Mucosa of stomach (tissue), 1 donor: ENCODE results near the gene PAXX.

Experiments
- H3K27me3 ChIP-seq: one replicate; pipeline ENCODE4 v1.7.0; 2013; ENCODE audit warnings: mild to moderate bottlenecking, low read length; ENCODE audit not compliant: control insufficient read depth, insufficient read depth
- H3K36me3 ChIP-seq: one replicate; pipeline ENCODE4 v1.7.0; 2013; ENCODE audit warnings: low read length; ENCODE audit not compliant: control insufficient read depth, insufficient read depth
- H3K4me1 ChIP-seq: one replicate; pipeline ENCODE4 v1.7.0; 2013; ENCODE audit warnings: mild to moderate bottlenecking, low read length; ENCODE audit not compliant: control insufficient read depth, insufficient read depth
- H3K4me3 ChIP-seq: one replicate; pipeline ENCODE4 v1.7.0; 2013; ENCODE audit warnings: low read length
- H3K9ac ChIP-seq: one replicate; pipeline ENCODE4 v1.7.0; 2013; ENCODE audit warnings: mild to moderate bottlenecking, low read length, moderate library complexity
- H3K9me3 ChIP-seq: one replicate; pipeline ENCODE4 v1.7.0; 2013; ENCODE audit warnings: mild to moderate bottlenecking, low read length, moderate library complexity; ENCODE audit not compliant: control insufficient read depth
- donor health status: Pancreatic carcinoma.

PAXX gene

DNA sequence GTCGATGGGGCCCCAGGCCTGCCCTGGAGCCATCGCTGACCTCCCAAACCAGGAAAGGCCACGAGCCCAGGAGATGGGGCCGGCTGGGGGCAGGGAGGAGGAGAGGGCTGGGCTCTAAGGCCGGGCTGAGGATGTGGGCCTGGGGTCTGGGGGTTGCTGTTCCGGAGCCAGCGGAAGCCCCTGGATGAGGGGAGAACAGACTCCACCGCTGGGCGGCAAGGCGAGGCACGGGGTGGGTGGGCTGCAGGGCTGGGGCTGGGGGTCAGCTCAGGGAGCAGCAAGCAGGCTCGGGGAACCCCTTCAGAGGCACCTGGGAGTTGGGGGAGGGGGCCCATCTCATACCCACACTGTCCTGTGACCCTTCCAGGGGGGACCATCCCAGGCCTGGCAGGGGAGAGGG, 28.5 kb upstream of the PAXX start:
- H3K9me3 ChIP-seq: no peaks in the 10 kb centered on the region
- H3K4me3 ChIP-seq: no peak overlapping the region
- no peak overlapping the region for H3K9ac ChIP-seq
- H3K4me1 ChIP-seq: peaks cover 11% of the 10 kb centered on the region
- H3K27me3 ChIP-seq: peaks cover 6% of the 10 kb centered on the region
- H3K36me3 ChIP-seq: no peaks in the 10 kb centered on the region

DNA sequence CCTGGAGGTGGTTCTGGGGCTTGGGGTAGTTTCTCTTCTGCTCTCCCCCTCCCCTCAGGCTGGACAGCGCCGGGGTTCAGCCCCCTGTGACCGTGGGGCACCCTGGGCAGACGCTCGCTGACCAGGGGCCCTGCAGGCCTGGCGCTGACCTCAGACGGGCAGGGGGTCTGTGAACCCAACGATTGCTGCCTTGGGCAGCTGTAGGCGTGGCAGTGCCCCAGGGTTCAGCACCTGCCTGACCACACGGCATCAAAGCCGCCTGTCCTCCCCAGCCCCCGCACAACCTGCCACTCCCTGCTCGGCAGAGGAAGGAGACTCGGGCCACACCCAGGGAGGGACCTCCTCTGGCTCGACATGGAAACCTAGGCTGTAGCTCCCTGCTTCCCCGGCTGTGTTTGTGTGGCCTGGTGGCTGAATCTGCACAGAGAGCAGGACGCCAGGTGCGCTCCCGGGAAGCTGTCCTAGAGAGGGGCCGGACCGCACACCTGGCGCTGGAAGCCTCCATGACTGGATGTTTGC, 28.0 kb upstream of the PAXX start:
- Histone ChIP-seq H3K9ac (peak overlapping the region; percentile 41), H3K27me3 (peaks cover 6% of the 10 kb centered on the region)

DNA sequence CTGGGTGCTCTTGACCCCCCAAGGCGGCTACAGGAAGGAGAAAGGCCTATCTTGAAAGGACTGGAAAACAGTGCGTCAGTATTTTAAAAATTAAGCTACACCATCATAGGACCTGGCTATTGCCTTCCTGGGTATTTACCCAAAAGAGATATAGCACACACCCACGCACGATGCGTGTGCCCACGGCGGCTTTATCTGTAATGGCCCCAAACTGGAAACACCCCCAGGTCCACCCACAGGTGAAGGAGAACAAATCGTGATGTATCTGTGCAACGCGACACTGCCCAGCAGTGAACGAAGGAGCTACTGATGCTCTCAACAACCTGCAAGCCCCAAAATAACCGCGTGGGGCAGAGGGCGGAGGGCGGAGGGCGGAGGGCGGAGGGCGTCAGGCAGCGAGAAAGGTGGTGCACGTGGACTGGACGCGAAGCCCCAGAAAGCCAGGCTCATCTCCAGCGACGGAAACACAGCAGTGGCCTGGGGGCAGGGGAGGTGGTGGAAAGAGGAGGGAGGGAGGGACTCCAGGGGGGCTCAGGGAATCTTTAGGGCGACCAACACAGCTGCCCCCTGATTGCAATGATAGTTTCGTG, 27.3 kb upstream of the PAXX start:
- peak overlapping the region; percentile 41 for H3K9ac ChIP-seq
- no peaks in the 10 kb centered on the region for H3K9me3 ChIP-seq
- H3K4me1 ChIP-seq: peaks cover 11% of the 10 kb centered on the region
- no peaks in the 10 kb centered on the region for H3K36me3 ChIP-seq
- H3K27me3 ChIP-seq: peaks cover 6% of the 10 kb centered on the region
- peak overlapping the region; percentile 17 for H3K4me3 ChIP-seq

More for the DNA sequence above, 28.0 kb upstream of the PAXX start:
- H3K4me1 ChIP-seq: peaks cover 11% of the 10 kb centered on the region
- H3K36me3 ChIP-seq: no peaks in the 10 kb centered on the region
- H3K4me3 ChIP-seq: peak overlapping the region; percentile 17
- no peaks in the 10 kb centered on the region for H3K9me3 ChIP-seq

GRCh38 chr9:136965771-136966484, 26.3 kb upstream of the PAXX start:
- no peaks in the 10 kb centered on the region for H3K9me3 ChIP-seq
- no peak overlapping the region for H3K4me3 ChIP-seq
- H3K27me3 ChIP-seq: peaks cover 11% of the 10 kb centered on the region
- H3K9ac ChIP-seq: no peak overlapping the region
- peaks cover 11% of the 10 kb centered on the region for H3K4me1 ChIP-seq
- H3K36me3 ChIP-seq: no peaks in the 10 kb centered on the region

DNA sequence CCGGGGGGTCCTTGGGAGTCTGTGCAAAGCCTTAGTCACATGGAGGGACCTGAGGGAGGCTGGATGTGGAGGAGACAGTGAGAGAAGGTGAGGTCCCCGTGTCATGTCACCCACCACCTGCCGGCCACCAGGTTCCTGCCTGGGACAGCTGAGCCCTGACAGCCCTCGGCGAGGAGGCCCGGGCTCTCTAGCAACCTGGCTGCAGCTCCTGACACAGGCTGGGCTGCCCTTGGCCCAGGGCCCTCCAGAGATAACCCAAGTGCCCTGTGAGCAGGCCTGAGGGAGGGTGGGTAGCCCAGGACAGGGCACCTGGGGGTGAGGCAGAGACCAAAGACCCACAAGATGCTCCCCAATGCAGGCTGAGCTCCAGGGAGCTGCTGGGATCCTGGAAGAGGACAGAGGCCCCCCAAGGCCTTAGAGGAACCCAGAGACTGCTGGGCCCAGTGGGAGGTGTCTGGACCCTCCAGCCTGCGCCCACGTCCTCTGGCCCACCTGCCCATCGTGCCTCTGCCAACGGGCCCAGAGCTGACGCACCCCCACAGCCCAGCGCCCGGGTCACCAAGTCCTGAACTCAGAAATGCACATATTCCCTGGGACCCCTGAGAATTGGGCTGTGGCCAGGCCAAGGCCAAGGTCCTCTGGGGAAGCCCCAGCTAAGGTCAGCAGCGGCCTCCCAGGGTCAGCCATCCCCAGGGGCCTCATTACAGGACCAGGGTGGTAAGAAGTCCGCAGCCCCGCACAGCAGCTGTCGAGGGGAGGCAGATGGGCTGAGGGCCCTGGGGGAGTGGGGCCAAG, 23.7 kb upstream of the PAXX start:
- H3K27me3 ChIP-seq: peaks cover 11% of the 10 kb centered on the region
- no peak overlapping the region for H3K4me3 ChIP-seq
- H3K36me3 ChIP-seq: no peaks in the 10 kb centered on the region
- H3K9me3 ChIP-seq: no peaks in the 10 kb centered on the region
- peaks cover 11% of the 10 kb centered on the region for H3K4me1 ChIP-seq
- no peak overlapping the region for H3K9ac ChIP-seq

DNA sequence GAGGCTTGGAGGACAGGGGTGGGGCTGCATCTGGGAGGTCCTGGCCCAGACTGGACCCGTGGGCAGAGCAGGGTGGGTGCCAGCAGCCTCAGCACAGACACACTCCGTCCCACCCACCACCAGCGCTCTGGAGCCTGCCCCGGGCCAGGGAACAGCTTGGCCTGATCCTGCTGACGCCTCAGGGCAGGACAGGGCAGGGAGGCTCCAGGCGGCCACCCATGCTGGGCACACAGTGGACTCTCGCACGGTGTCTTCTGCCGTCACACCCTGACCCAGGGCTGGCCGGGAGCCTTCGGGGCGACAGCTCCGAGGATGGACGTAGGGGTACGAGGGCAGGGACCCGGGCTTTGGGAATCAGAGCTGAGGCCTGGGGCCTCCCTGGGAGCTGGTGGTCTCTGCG, 23.1 kb upstream of the PAXX start:
- no peaks in the 10 kb centered on the region for H3K9me3 ChIP-seq
- peaks cover 8% of the 10 kb centered on the region for H3K4me1 ChIP-seq

DNA sequence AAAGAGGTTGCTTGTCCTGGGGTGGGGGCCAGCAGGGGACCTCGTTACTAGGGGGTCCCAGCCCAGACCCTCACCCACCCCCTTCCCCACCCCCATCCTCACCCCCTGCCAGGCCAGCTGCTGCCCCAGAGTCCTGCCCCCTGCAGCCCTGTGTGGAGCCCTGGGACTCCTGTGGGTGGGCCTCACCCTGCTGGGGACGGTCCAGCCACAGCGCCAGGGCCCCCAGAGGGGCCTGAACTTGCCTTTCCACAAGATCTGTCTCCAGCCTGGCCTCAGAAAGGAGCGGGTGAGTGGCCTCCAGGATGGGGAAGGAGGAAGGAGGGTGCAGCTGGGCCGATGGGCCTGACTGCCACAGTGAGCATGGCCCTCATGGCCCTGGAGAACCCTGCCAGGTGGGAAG, 22.4 kb upstream of the PAXX start:
- H3K4me3 ChIP-seq: no peak overlapping the region
- H3K36me3 ChIP-seq: no peaks in the 10 kb centered on the region
- H3K9ac ChIP-seq: no peak overlapping the region
- no peaks in the 10 kb centered on the region for H3K9me3 ChIP-seq
- H3K4me1 ChIP-seq: peaks cover 2% of the 10 kb centered on the region
- peaks cover 11% of the 10 kb centered on the region for H3K27me3 ChIP-seq

More for the DNA sequence above, 23.1 kb upstream of the PAXX start:
- Histone ChIP-seq H3K4me3 (no peak overlapping the region), H3K36me3 (no peaks in the 10 kb centered on the region), H3K9ac (no peak overlapping the region), H3K27me3 (peaks cover 11% of the 10 kb centered on the region)

DNA sequence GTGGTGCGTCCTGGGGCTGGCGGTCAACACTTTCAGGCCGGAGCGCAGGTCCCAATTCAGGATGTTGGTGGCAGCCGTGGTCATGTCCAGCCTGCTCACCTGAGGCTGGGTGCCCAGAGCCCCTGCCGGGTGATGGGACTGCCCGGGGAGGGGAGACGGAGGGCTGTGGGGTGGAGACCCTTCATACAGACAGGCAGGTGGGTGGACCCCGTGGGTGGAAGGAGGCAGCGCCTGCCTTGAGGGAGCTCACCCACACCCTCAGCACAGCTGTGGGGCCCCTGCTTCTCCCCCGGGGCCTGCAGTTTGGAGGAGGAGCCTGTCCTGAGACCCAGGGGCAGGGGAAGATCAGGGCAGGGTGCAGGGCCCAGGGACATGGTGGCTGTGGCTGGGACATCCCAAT, 21.9 kb upstream of the PAXX start:
- peaks cover 11% of the 10 kb centered on the region for H3K27me3 ChIP-seq
- H3K4me3 ChIP-seq: no peak overlapping the region
- H3K9me3 ChIP-seq: no peaks in the 10 kb centered on the region
- no peak overlapping the region for H3K9ac ChIP-seq
- H3K4me1 ChIP-seq: peaks cover 6% of the 10 kb centered on the region
- no peaks in the 10 kb centered on the region for H3K36me3 ChIP-seq

DNA sequence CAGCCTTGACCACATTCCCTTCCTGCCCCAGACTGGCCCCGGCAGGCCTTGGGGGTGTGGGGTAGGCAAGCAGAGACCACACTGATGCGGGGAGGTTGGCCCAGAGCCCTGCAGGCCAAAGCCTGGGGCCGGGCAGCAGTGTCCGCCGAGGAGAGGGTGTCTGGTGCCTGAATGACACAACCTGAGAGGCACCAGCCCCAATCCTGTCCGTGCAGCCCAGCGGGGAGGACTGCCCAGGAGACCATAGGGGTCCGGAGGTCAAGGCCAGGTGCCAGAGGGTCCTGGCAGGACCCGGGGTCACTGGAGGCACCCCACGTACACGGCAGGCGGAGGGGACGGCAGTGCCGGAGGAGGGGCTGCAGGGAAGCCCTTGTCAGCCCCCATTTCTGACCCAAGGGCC, 20.5 kb upstream of the PAXX start:
- H3K4me3 ChIP-seq: no peak overlapping the region
- no peak overlapping the region for H3K9ac ChIP-seq
- H3K9me3 ChIP-seq: no peaks in the 10 kb centered on the region
- peaks cover 5% of the 10 kb centered on the region for H3K27me3 ChIP-seq
- no peaks in the 10 kb centered on the region for H3K36me3 ChIP-seq
- H3K4me1 ChIP-seq: peaks cover 13% of the 10 kb centered on the region

DNA sequence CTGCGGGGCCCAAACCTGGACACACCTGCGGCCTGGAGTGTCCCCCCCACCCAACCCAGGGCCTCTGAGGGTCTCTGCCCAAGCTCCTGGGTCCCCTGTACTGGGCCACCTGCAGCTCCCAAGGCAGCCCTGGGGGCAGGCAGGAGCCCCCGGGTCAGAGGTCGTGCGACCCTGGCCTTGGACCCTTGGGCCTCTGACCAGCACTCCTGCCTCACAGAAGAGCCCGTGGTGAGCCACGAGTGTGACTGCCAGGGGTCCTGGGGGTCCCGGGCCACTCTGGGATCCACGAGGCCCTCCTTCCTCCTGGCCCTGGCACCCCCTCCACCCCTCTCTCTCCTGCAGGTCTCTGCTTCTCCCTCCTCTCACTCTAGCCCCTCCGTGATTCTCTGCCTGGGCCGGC, 19.9 kb upstream of the PAXX start:
- Histone ChIP-seq H3K9ac (no peak overlapping the region), H3K9me3 (no peaks in the 10 kb centered on the region), H3K36me3 (no peaks in the 10 kb centered on the region), H3K4me1 (peaks cover 13% of the 10 kb centered on the region), H3K4me3 (no peak overlapping the region), H3K27me3 (peaks cover 5% of the 10 kb centered on the region)

DNA sequence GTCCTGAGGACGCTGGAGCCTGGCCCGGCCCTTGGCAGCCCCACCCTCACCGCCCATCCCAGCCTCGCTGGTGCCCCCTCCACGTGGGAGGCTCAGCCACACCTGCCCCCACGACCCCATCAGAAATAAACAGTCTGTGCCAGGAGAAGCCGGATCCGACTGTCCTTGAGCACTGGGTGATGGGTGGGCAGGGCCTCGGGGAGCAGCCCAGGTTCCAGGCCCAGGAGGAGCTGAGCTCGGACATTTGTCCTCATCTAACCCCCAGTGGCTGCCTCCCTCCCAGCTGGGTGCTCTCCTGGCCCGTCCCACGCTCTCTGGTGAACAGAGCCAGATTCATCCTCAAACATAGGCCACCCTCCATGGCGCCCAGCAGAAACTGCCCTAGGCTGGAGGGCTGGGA, 19.5 kb upstream of the PAXX start:
- Histone ChIP-seq H3K4me1 (peaks cover 16% of the 10 kb centered on the region), H3K4me3 (no peak overlapping the region), H3K9me3 (no peaks in the 10 kb centered on the region), H3K27me3 (peaks cover 5% of the 10 kb centered on the region), H3K9ac (no peak overlapping the region), H3K36me3 (no peaks in the 10 kb centered on the region)
